GM12878 (cell line): ENCODE results near the gene PRSS57. TPM values are rescaled to one million over a fixed set of nuclear protein-coding genes. Genes with fewer than 3 reads are reported as not detected.

ENCODE experiments used
- ATAC-seq: fragments of 200-7000 bp; cut with Tn5 transposase; 3 replicates; pipeline ENCODE4 v1.9.1; 2020; ENCODE audit warnings: mild to moderate bottlenecking, moderate library complexity
- BruUV-seq: library from RNA; stranded (reverse); fragments of 400-500 nt; replicated peaks from 2 replicates; lab custom pipeline; 2021; lab: Mats Ljungman, UMichigan
- CTCF ChIA-PET: fragments of 300-600 bp; sonication (Branson Sonifier 250); formaldehyde crosslinking; extraction: SDS; loops from one replicate; lab custom pipeline; 2021; ENCODE audit warnings: inconsistent platforms; lab: Yijun Ruan, JAX
- POLR2A ChIA-PET: fragments of 350-600 bp; formaldehyde crosslinking; extraction: SDS; loops from one replicate; lab custom pipeline; 2021; ENCODE audit warnings: inconsistent platforms; lab: Charles Lee
- RAD21 ChIA-PET: fragments of 300-600 bp; sonication (Branson Sonifier 250); formaldehyde crosslinking; loops from one replicate; lab custom pipeline; 2023; ENCODE audit warnings: antibody characterized with exemption; ENCODE audit not compliant: unreplicated experiment; lab: Charles Lee
- SMC1A ChIA-PET: fragments of 300-600 bp; sonication (Branson Sonifier 250); formaldehyde crosslinking; loops from one replicate; lab custom pipeline; 2023; ENCODE audit not compliant: unreplicated experiment, uncharacterized antibody; lab: Charles Lee
- DNase-seq: peaks from one replicate; pipeline ENCODE4 v3.0.0-alpha.2; 2011; ENCODE audit warnings: low read depth, low spot score
- FAIRE-seq: peaks from 3 replicates; lab custom pipeline; 2011; peaks lifted over from hg19 to GRCh38; lab: Jason Lieb, UNC
- H2AFZ ChIP-seq: 2 replicates; pipeline ENCODE4 v1.6.0; 2011; ENCODE audit warnings: low read depth, low read length, control low read depth; ENCODE audit not compliant: control insufficient read depth
- H3K27ac ChIP-seq: 2 replicates; pipeline ENCODE4 v1.5.1; 2011; ENCODE audit warnings: control low read depth; ENCODE audit not compliant: control insufficient read depth, insufficient read depth
- H3K27me3 ChIP-seq, 2 experiments: replicated peaks in 1 of 2; 2 replicates each; pipeline versions ENCODE4 v1.6.0 to v1.6.1; 2011; ENCODE audit warnings: low read length in 1 of 2; ENCODE audit not compliant: control insufficient read depth in 2 of 2, insufficient read depth in 2 of 2
- H3K36me3 ChIP-seq, 2 experiments: 2 replicates each; pipeline ENCODE4 v1.5.1; 2011; ENCODE audit warnings: low read length in 1 of 2; ENCODE audit not compliant: control insufficient read depth in 2 of 2, insufficient read depth in 2 of 2
- H3K4me1 ChIP-seq: 2 replicates; pipeline ENCODE4 v1.6.1; 2011; ENCODE audit warnings: mild to moderate bottlenecking, low read length, moderate library complexity, mixed read lengths; ENCODE audit not compliant: control insufficient read depth, insufficient read depth
- H3K4me2 ChIP-seq: 2 replicates; pipeline ENCODE4 v1.6.0; 2011; ENCODE audit warnings: control low read depth; ENCODE audit not compliant: control insufficient read depth, insufficient read depth
- H3K4me3 ChIP-seq: fragments of 200-600 bp; sonication (generic); 2 replicates; pipeline ENCODE4 v1.5.1; 2016
- H3K79me2 ChIP-seq: 2 replicates; pipeline ENCODE4 v1.6.0; 2011; ENCODE audit warnings: low read length; ENCODE audit not compliant: control insufficient read depth, insufficient read depth
- H3K9ac ChIP-seq: 2 replicates; pipeline ENCODE4 v1.8.0; 2011; ENCODE audit warnings: low read length, control low read depth, mixed read lengths; ENCODE audit not compliant: control insufficient read depth, insufficient read depth
- H3K9me3 ChIP-seq: replicated peaks from 3 replicates; pipeline ENCODE4 v1.5.1; 2011; ENCODE audit warnings: mild to moderate bottlenecking, low read length; ENCODE audit not compliant: control insufficient read depth, insufficient read depth
- H4K20me1 ChIP-seq: 2 replicates; pipeline ENCODE4 v1.6.0; 2011; ENCODE audit not compliant: control insufficient read depth, insufficient read depth
- BCL11A ChIP-seq: IDR thresholded peaks from 2 replicates; pipeline ENCODE4 v1.6.1; 2011; ENCODE audit warnings: low read depth, low read length
- PRDM15 ChIP-seq: fragments of 450-650 bp; formaldehyde crosslinking; IDR thresholded peaks from 2 replicates; pipeline ENCODE4 v1.4.0; 2020; ENCODE audit warnings: mild to moderate bottlenecking, moderate library complexity
- USF2 ChIP-seq: IDR thresholded peaks from 2 replicates; pipeline ENCODE4 v1.6.1; 2011; ENCODE audit warnings: low read depth, low read length, improper control_type of control experiment, borderline replicate concordance
- ZNF687 ChIP-seq: fragments of 450-650 bp; IDR thresholded peaks from 2 replicates; pipeline ENCODE4 v1.6.1; 2017; ENCODE audit warnings: mild to moderate bottlenecking, moderate library complexity
- WGBS: methylation state at CpG from one replicate; pipeline ENCODE4 v1.1.6; 2016; ENCODE audit warnings: low lambda C conversion rate; ENCODE audit not compliant: insufficient replicate concordance, insufficient coverage; ENCODE audit errors: missing lambda C conversion rate; 5-methylcytosine and 5-hydroxymethylcytosine counted together
- in situ Hi-C: fragments of 300-500 bp; cut with MboI; formaldehyde crosslinking; loops from 9 replicates; pipeline ENCODE4 v1.14.3; 2018; ENCODE audit warnings: mixed read lengths
- intact Hi-C: fragments of 100-400 bp; cut with micrococcal nuclease; formaldehyde crosslinking; loops from one replicate; pipeline ENCODE4 v1.14.2; 2022; ENCODE audit not compliant: unreplicated experiment
- polyA plus RNA-seq, 11 experiments: library from polyadenylated mRNA; depleted of rRNA in 4 of 11; unstranded in 6 of 11; stranded (reverse) in 5 of 11; fragments of >200 nt; fragmentation: Nextera tagmentation in 4 of 11; fragmentation: Illumina TruSeq in 1 of 11; extraction: Ambion mirVana in 4 of 11; extraction: Trizol in 1 of 11; gene quantifications; 1 replicate in 1 of 11; 2 replicates in 10 of 11; pipeline versions ENCODE4 v1.2.1 to v1.2.3, GENCODE V29; 2011 to 2016; ENCODE audit warnings: inconsistent platforms in 2 of 11, missing spikeins in 2 of 11, low read depth in 1 of 11
- total RNA-seq, 4 experiments: library from RNA; depleted of rRNA in 3 of 4; stranded (reverse); fragments of >200 nt in 3 of 4; fragmentation: Illumina TruSeq in 1 of 4; extraction: Trizol in 1 of 4; gene quantifications; 2 replicates each; pipeline versions ENCODE4 v1.2.1 to v1.2.3, GENCODE V29; 2013 to 2021
- TF ChIP-seq, protein P1 (sequence below), 3 experiments: IDR thresholded peaks in 2 of 3; conservative IDR thresholded peaks in 1 of 3; 2 replicates each; pipeline ENCODE4 v1.5.1; 2011; ENCODE audit warnings: low read depth in 3 of 3, low read length in 3 of 3, mild to moderate bottlenecking in 3 of 3, control low read depth in 2 of 3, moderate library complexity in 2 of 3, inconsistent platforms in 1 of 3, mixed read lengths in 1 of 3; ENCODE audit not compliant: control insufficient read depth in 2 of 3, insufficient read depth in 1 of 3; ENCODE audit errors: extremely low read depth in 1 of 3

The PRSS57 gene
- total and polyA plus RNA-seq, 10 of the 15 experiments (the other 5 are each of a cell fraction or from before 2014, with no cell fraction given) = not detected

- TF ChIP-seq USF2 (no peak), BCL11A (0 out of 2 replicates have a peak, but pooled peaks have one; percentile 16), PRDM15 (CRISPR knock-in tag) (no peak)
These were observed 20.7 kb downstream of the PRSS57 start (continued) for GRCh38 chr19:674282-675151.

- in situ Hi-C loops (no loop called here), intact Hi-C loops (no loop called here)
- no peak overlapping the region for H3K4me3 ChIP-seq
- no peak overlapping the region for H2AFZ ChIP-seq
- no peak overlapping the region for H3K9ac ChIP-seq
- 39% methylated on average over 9 of the region's 9 CpGs for WGBS
- BruUV-seq = no TSS peak
- FAIRE-seq (no peak), DNase-seq (no peak), ATAC-seq (peak; percentile 64)
- H3K27me3 ChIP-seq = no peaks in the 10 kb centered on the region
- no peaks in the 10 kb centered on the region for H4K20me1 ChIP-seq
- ChIA-PET SMC1A (interaction anchor here (0.8 to 1.1 kb wide), 2 partner anchors 59 to 63 kb away, joined by 3 to 5 read pairs; no protein-coding TSS in a partner anchor), RAD21 (interaction anchor here (0.8 to 1.0 kb wide), 2 partner anchors 22 to 71 kb away, joined by 5 to 6 read pairs; no protein-coding TSS in a partner anchor), CTCF (interaction anchor here (0.9 to 2.2 kb wide), 3 partner anchors 62 to 68 kb away, joined by 4 to 7 read pairs (median 4); no protein-coding TSS in a partner anchor), POLR2A (interaction anchor here (0.5 to 0.9 kb wide), 3 partner anchors 9 to 62 kb away, joined by 3 to 4 read pairs (median 3); no protein-coding TSS in a partner anchor)
- H3K79me2 ChIP-seq = no peaks in the 10 kb centered on the region
- TF ChIP-seq, protein P1, sequence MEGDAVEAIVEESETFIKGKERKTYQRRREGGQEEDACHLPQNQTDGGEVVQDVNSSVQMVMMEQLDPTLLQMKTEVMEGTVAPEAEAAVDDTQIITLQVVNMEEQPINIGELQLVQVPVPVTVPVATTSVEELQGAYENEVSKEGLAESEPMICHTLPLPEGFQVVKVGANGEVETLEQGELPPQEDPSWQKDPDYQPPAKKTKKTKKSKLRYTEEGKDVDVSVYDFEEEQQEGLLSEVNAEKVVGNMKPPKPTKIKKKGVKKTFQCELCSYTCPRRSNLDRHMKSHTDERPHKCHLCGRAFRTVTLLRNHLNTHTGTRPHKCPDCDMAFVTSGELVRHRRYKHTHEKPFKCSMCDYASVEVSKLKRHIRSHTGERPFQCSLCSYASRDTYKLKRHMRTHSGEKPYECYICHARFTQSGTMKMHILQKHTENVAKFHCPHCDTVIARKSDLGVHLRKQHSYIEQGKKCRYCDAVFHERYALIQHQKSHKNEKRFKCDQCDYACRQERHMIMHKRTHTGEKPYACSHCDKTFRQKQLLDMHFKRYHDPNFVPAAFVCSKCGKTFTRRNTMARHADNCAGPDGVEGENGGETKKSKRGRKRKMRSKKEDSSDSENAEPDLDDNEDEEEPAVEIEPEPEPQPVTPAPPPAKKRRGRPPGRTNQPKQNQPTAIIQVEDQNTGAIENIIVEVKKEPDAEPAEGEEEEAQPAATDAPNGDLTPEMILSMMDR (IDR thresholded peaks at IDR 0.05 in 2 of 3, conservative IDR thresholded peaks at IDR 0.05 in 1 of 3; ENCODE audit: control insufficient read depth in 2 of 3, extremely low read depth in 1 of 3, insufficient read depth in 1 of 3, low read depth in 3 of 3, low read length in 3 of 3) = peak in 2 of 3 experiments; percentile 15 to 23; a peak in 2 of 6 replicates
- no peak for TF ChIP-seq ZNF687
- H3K27ac ChIP-seq = no peak overlapping the region
- no peaks in the 10 kb centered on the region; the same call in 2 of the 3 replicates for H3K9me3 ChIP-seq
- no peaks in the 10 kb centered on the region for H3K36me3 ChIP-seq
- peaks cover 11% of the 10 kb centered on the region for H3K4me1 ChIP-seq
- no peak overlapping the region for H3K4me2 ChIP-seq
These were observed 24.6 kb downstream of the PRSS57 start for GRCh38 chr19:670609-671075.
